ENCODE measurements around the gene DNAJC18.
"Not testable (repeated sequence)": the region's sequence is repeated elsewhere in the genome, so short reads cannot be mapped to it uniquely, and the experiment has no call there.

DNAJC18 gene

DNA sequence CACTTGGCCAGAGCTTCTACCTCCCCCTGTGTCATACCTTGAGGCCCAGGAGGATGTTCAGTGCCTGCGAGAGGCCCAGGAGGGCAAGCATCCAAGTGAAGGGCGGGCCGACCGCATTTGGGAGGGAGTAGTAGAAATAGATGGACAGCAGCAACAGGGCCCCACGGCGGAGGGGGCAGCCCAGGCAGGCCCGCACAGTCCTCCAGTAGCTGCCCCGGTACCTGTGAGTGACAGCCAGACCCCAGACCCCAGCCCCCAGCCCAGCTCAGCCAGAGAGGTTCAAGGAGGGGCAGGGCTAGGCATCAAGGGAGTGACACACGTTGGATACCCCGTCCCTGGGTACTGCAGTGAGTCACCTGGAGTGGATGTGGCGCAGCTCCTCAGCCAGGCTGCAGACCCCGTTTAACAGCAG is 41.8 kb upstream of the DNAJC18 start:
- Histone ChIP-seq H3K4me1 (ENCODE audit: control insufficient read depth, insufficient read depth, low read length) (peaks cover 15% of the 10 kb centered on the region), H3K27ac (ENCODE audit: extremely low read depth, low read depth, low read length) (peak overlapping the region; percentile 93), H3K36me3 (ENCODE audit: control insufficient read depth in 2 of 2, insufficient read depth in 1 of 2, low read length in 2 of 2) (peaks cover 15 to 39% of the 10 kb centered on the region in 2 experiments; a peak in 2 of 3 replicates), H3K4me3 (ENCODE audit: low read depth, low read length) (no peak overlapping the region), H3K9me3 (ENCODE audit: control insufficient read depth, insufficient read depth, low read depth, low read length) (no peaks in the 10 kb centered on the region)
- ChIA-PET CTCF (interaction anchor here (0.5 to 4.1 kb wide), 4 partner anchors 33 to 1031 kb away, joined by 3 to 24 read pairs (median 13); no protein-coding TSS in a partner anchor), POLR2A (interaction anchor here (1.5 to 1.9 kb wide), 2 partner anchors 42 to 207 kb away, joined by 4 to 21 read pairs; partner anchors contain the start of gene DNAJC18)
- peak; percentile 19; the same call in 1 of the 2 replicates for TF ChIP-seq SP2 (tag by site-specific recombination; IDR thresholded peaks at IDR 0.05)
- TF ChIP-seq ZNF202 (tag by site-specific recombination; IDR thresholded peaks at IDR 0.05; ENCODE audit: borderline replicate concordance) = no peak
- no peak for TF ChIP-seq ZNF302 (tag by site-specific recombination; IDR thresholded peaks at IDR 0.05; ENCODE audit: low read depth)

DNA sequence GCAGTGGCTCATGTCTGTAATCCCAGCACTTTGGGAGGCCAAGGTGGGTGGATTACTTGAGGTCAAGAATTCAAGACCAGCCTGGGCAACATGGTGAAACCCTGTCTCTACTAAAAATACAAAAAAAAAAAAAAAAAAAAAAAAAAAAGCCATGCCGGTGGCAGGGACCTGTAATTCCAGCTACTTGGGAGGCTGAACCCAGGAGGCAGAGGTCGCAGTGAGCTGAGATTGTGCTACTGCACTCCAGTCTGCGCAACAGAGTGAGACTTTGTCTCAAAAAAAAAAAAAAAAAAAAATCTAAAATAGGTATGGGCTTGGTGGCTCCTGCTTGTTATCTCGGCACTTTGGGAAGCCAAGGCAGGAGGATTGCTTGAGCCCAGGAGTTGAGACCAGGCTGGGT is 40.4 kb upstream of the DNAJC18 start:
- ChIA-PET CTCF (interaction anchor here (0.6 kb wide), 1 partner anchor 47 kb away, joined by 3 read pairs; no protein-coding TSS in a partner anchor), POLR2A (interaction anchor here (1.5 kb wide), 1 partner anchor 39 kb away, joined by 3 read pairs; no protein-coding TSS in a partner anchor)
- not testable (repeated sequence) for H3K9me3 ChIP-seq (ENCODE audit: control insufficient read depth, insufficient read depth, low read depth, low read length); H3K4me3 ChIP-seq (ENCODE audit: low read depth, low read length); H3K27ac ChIP-seq (ENCODE audit: extremely low read depth, low read depth, low read length)
- H3K4me1 ChIP-seq (ENCODE audit: control insufficient read depth, insufficient read depth, low read length) = peaks cover 15% of the 10 kb centered on the region
- peaks cover 15 to 52% of the 10 kb centered on the region in 2 experiments; a peak in 2 of 3 replicates for H3K36me3 ChIP-seq (ENCODE audit: control insufficient read depth in 2 of 2, insufficient read depth in 1 of 2, low read length in 2 of 2)
- TF ChIP-seq, protein P1, sequence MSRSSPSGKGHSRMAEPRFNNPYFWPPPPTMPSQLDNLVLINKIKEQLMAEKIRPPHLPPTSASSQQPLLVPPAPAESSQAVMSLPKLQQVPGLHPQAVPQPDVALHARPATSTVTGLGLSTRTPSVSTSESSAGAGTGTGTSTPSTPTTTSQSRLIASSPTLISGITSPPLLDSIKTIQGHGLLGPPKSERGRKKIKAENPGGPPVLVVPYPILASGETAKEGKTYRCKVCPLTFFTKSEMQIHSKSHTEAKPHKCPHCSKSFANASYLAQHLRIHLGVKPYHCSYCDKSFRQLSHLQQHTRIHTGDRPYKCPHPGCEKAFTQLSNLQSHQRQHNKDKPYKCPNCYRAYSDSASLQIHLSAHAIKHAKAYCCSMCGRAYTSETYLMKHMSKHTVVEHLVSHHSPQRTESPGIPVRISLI (tag by site-specific recombination; IDR thresholded peaks at IDR 0.05) = peak; percentile 95

DNA sequence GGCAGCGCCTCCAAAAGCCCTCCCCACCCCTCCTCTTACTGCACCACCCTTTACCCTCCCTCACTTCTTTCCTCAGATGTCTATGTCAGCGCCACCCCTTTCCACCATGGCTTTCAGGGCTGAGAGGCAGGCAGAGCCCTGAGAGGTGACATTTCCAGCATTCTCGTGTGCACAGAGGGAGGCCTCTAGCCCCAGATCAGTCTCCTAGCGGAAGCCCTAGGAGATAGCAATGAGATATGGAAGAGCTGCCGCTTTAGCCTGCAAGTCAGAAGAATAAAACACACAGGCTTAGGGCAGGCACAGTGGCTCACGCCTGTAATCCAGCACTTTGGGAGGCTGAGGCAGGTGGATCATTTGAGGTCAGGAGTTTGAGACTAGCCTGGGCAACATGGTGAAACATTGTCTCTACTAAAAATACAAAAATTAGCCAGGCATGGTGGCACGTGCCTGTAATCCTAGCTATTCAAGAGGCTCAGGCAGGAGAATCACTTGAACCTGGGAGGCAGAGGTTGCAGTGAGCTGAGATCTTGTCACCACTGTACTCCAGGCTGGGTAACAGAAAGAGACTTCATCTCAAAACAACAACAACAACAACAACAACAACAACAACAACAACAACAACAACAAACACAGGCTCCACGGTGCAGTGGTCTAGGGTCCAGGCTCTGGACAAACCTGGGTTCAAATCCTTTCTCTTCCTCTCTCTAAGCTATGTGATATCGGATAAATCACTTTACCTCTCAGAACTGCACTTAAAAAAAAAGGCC is 39.5 kb upstream of the DNAJC18 start:
- ChIA-PET CTCF (interaction anchor here (0.9 kb wide), 1 partner anchor 35 kb away, joined by 3 read pairs; no protein-coding TSS in a partner anchor), POLR2A (interaction anchor here (0.6 to 1.5 kb wide), 3 partner anchors 15 to 40 kb away, joined by 3 to 4 read pairs (median 3); no protein-coding TSS in a partner anchor)
- TF ChIP-seq ZNF747 (tag by site-specific recombination; IDR thresholded peaks at IDR 0.05) = 0 out of 2 replicates have a peak, but pooled peaks have one; percentile 28
- TF ChIP-seq, protein P2, sequence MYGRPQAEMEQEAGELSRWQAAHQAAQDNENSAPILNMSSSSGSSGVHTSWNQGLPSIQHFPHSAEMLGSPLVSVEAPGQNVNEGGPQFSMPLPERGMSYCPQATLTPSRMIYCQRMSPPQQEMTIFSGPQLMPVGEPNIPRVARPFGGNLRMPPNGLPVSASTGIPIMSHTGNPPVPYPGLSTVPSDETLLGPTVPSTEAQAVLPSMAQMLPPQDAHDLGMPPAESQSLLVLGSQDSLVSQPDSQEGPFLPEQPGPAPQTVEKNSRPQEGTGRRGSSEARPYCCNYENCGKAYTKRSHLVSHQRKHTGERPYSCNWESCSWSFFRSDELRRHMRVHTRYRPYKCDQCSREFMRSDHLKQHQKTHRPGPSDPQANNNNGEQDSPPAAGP (tag by site-specific recombination; IDR thresholded peaks at IDR 0.05) = peak; percentile 28; the same call in 1 of the 2 replicates
- H3K4me3 ChIP-seq (ENCODE audit: low read depth, low read length); H3K27ac ChIP-seq (ENCODE audit: extremely low read depth, low read depth, low read length); H3K9me3 ChIP-seq (ENCODE audit: control insufficient read depth, insufficient read depth, low read depth, low read length): not testable (repeated sequence)
- peaks cover 15% of the 10 kb centered on the region for H3K4me1 ChIP-seq (ENCODE audit: control insufficient read depth, insufficient read depth, low read length)
- peaks cover 15 to 52% of the 10 kb centered on the region in 2 experiments; a peak in 2 of 3 replicates for H3K36me3 ChIP-seq (ENCODE audit: control insufficient read depth in 2 of 2, insufficient read depth in 1 of 2, low read length in 2 of 2)

DNA sequence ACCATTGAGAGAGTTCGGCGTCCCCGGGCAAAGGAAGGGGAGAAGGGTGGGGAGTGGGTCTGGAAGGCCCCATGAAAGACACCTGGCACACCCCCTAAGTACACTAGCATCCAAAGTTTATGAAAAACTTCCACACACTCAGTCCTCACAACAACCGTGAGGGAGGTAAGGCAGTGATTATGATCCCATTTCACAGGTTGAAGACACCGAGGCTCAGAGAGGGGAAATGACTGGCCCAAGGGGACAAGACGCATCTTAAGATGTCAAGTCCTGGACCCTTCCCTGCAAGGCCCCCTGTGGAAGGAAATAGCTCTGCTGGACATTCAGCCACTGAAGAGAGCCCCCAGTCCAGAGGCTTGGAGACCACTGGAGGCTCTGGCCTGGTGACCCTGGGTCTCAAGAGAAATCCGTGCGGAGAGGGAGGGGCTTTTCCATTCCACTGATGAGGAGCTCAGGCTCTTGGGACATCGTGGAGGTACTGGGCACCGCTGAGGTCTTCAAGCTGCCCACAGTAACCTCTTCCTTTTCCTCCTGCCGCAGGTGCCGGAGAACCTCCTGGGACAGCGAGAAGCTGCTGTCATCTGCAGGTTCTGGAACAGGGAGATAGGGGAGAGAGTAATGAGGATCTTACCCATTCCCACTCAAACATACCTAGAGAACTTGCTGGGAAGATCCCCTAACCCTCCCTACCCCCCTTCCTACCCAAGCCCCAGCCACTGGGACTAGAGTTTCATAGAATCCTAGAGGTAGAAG is 36.7 kb upstream of the DNAJC18 start:
- ChIA-PET CTCF (interaction anchor here (0.6 kb wide), 1 partner anchor 55 kb away, joined by 3 read pairs; no protein-coding TSS in a partner anchor), POLR2A (no interaction called here)
- H3K4me3 ChIP-seq (ENCODE audit: low read depth, low read length) = no peak overlapping the region
- no peaks in the 10 kb centered on the region for H3K9me3 ChIP-seq (ENCODE audit: control insufficient read depth, insufficient read depth, low read depth, low read length)
- H3K36me3 ChIP-seq (ENCODE audit: control insufficient read depth in 2 of 2, insufficient read depth in 1 of 2, low read length in 2 of 2) = peaks cover 15 to 51% of the 10 kb centered on the region in 2 experiments; a peak in 2 of 3 replicates
- H3K27ac ChIP-seq (ENCODE audit: extremely low read depth, low read depth, low read length) = no peak overlapping the region
- TF ChIP-seq BCL11B (tag by site-specific recombination; IDR thresholded peaks at IDR 0.05; ENCODE audit: low read depth) (no peak), ZNF596 (tag by site-specific recombination; IDR thresholded peaks at IDR 0.05) (no peak), ZNF112 (tag by site-specific recombination; IDR thresholded peaks at IDR 0.05) (no peak), IKZF3 (tag by site-specific recombination; IDR thresholded peaks at IDR 0.05) (no peak), ZNF600 (tag by site-specific recombination; IDR thresholded peaks at IDR 0.05) (peak; percentile 81), GLIS1 (tag by site-specific recombination; IDR thresholded peaks at IDR 0.05) (no peak)
- H3K4me1 ChIP-seq (ENCODE audit: control insufficient read depth, insufficient read depth, low read length) = peaks cover under 1% of the 10 kb centered on the region; the same call in 1 of the 2 replicates

Measured in HEK293 (cell line).